Measurements from ENCODE around the gene ITCH. TPM values are rescaled to one million over a fixed set of nuclear protein-coding genes. Genes with fewer than 3 reads are reported as not detected.

ITCH gene
- total and polyA plus RNA-seq, 9 of the 15 experiments (the other 6 are each of a cell fraction or from before 2014, with no cell fraction given) = 7.5 to 53.0 (median 22.9) TPM

GRCh38 chr20:34557936-34558319 lies 194.9 kb downstream of the ITCH start (continued):
- no peak for TF ChIP-seq GMEB1 (CRISPR knock-in tag; IDR thresholded peaks at IDR 0.05)
- TF ChIP-seq KAT7 (CRISPR knock-in tag; IDR thresholded peaks at IDR 0.05; ENCODE audit: borderline replicate concordance) = no peak
- no peak for TF ChIP-seq DIDO1 (tag; IDR thresholded peaks at IDR 0.05; ENCODE audit: low read depth)
- TF ChIP-seq POU5F1 (IDR thresholded peaks at IDR 0.05; ENCODE audit: borderline replicate concordance, low read depth, low read length, partially characterized antibody) = no peak

DNA sequence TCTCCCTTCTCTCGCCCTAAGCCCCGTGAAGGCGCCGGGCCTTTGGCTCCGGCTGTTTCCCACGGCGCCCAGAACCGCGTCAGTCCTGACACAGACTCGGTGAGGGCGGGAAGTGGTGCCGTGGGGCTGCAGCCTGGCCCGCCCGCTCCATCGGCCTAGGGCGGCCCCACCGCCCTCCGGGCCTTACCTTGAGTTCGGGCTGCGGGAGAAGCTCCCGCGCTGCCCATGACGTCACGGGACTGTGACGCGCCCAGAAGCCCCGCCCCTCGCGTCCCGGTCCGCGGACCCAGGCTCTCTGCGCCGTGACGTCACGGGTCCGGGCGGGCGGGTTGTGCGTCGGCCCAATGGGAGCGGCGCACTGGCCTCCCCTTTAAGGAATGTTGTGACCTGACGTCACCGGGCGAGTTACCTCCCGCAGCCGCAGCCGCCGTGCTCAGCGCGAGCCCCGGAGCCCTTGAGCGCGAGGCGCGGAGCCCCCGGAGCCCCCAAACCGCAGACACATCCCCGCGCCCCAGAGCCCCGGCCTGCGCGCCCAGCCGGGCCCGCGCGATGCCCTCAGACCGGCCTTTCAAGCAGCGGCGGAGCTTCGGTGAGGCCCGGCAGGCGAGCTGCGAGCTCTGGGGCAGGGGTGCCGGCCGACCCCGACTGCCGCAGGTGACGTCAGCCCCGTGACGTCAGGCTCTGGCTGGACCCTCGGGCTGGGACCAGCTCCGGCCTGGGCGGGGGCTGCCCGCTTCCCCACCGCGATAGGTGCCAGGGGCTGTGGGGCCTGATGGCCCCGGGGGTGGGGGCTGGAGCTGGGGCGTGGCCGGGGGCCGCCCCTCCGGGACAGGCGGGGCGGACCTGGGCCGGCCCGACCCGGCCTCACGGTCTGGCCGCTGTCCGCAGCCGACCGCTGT lies 195.5 kb downstream of the ITCH start, which contains the start of gene MAP1LC3A:
TSS of gene MAP1LC3A (plus strand) at position 399 of the 899 bp plus-strand sequence. CDS start at position 550, 151 bp downstream.
- Histone ChIP-seq H3K4me1 (replicated peaks in 1 of 2; ENCODE audit: control insufficient read depth in 2 of 2, insufficient read depth in 2 of 2, low read length in 2 of 2) (peaks cover 2 to 19% of the 10 kb centered on the region in 2 experiments; a peak in 3 of 5 replicates), H3K9ac (ENCODE audit: insufficient read depth in 1 of 2, low read depth in 2 of 2, low read length in 2 of 2) (peak within 1 kb of the TSS; percentile 46 to 87), H3K27ac (ENCODE audit: extremely low read depth, low read depth, low read length) (peak within 1 kb of the TSS; percentile 54; the same call in 2 of the 3 replicates), H3K27me3 (ENCODE audit: control insufficient read depth in 2 of 2, insufficient read depth in 2 of 2, low read length in 2 of 2) (no peaks in the 10 kb centered on the region), H4K20me1 (replicated peaks; ENCODE audit: control insufficient read depth, insufficient read depth, low read length) (no peaks in the 10 kb centered on the region), H3K4me2 (ENCODE audit: insufficient read depth, low read length) (peak within 1 kb of the TSS; percentile 46; the same call in 1 of the 2 replicates), H3K36me3 (ENCODE audit: control insufficient read depth, insufficient read depth, low read length) (peaks cover 11% of the 10 kb centered on the region; the same call in 1 of the 3 replicates), H3K9me1 (ENCODE audit: control insufficient read depth, insufficient read depth, low read length) (no peaks in the 10 kb centered on the region), H3K9me3 (replicated peaks; ENCODE audit: control insufficient read depth, insufficient read depth, low read depth, low read length) (no peaks in the 10 kb centered on the region), H3K79me2 (ENCODE audit: control insufficient read depth, insufficient read depth, low read length) (no peaks in the 10 kb centered on the region), H2AFZ (ENCODE audit: low read depth, low read length) (0 out of 2 replicates have a peak within 1 kb of the TSS, but pooled peaks have one; percentile 50), H3K4me3 (peak within 1 kb of the TSS; percentile 34)
- FAIRE-seq = no peak
- ChIA-PET CTCF (ENCODE audit: low intra/inter-chr PET ratio) (no interaction called here), POLR2A (interaction anchor here (0.7 to 1.2 kb wide), 2 partner anchors 10 to 17 kb away, joined by 6 to 7 read pairs; no protein-coding TSS in a partner anchor)
- in situ Hi-C loops (cut with MboI) = no loop called here
- intact Hi-C loops (cut with micrococcal nuclease) = no loop called here
- no TSS peak for BruUV-seq (replicated peaks)
- peak; percentile 70 for ATAC-seq
- WGBS (ENCODE audit: insufficient coverage, low coverage, missing lambda C conversion rate) = 79% methylated on average over 34 of the region's 103 CpGs
- DNase-seq (ENCODE audit: extremely low read depth in 1 of 4, low spot score in 3 of 4) = peak; percentile 57 to 68 (median 62)
- TF ChIP-seq E2F6 (IDR thresholded peaks at IDR 0.05; ENCODE audit: borderline replicate concordance in 1 of 2, extremely low read depth in 1 of 2, insufficient read depth in 1 of 2, insufficient read length in 1 of 2, low read depth in 1 of 2, low read length in 1 of 2, poor library complexity in 1 of 2, severe bottlenecking in 1 of 2) (peak in 1 of 2 experiments; percentile 35), HDAC3 (IDR thresholded peaks at IDR 0.05; ENCODE audit: borderline replicate concordance, partially characterized antibody) (no peak), CHD4 (IDR thresholded peaks at IDR 0.05; ENCODE audit: insufficient read depth, insufficient replicate concordance, low read depth, low read length, poor library complexity, severe bottlenecking) (no peak), CREB1 (IDR thresholded peaks at IDR 0.05) (peak; percentile 83), CREB1 (CRISPR knock-in tag; IDR thresholded peaks at IDR 0.05) (no peak), POLR2G (IDR thresholded peaks at IDR 0.05; ENCODE audit: low read depth, low read length) (peak; percentile 58), SMARCC2 (IDR thresholded peaks at IDR 0.05; ENCODE audit: low read depth) (no peak), XRCC5 (IDR thresholded peaks at IDR 0.05; ENCODE audit: low read depth, low read length) (no peak)
- TF ChIP-seq, protein P1, sequence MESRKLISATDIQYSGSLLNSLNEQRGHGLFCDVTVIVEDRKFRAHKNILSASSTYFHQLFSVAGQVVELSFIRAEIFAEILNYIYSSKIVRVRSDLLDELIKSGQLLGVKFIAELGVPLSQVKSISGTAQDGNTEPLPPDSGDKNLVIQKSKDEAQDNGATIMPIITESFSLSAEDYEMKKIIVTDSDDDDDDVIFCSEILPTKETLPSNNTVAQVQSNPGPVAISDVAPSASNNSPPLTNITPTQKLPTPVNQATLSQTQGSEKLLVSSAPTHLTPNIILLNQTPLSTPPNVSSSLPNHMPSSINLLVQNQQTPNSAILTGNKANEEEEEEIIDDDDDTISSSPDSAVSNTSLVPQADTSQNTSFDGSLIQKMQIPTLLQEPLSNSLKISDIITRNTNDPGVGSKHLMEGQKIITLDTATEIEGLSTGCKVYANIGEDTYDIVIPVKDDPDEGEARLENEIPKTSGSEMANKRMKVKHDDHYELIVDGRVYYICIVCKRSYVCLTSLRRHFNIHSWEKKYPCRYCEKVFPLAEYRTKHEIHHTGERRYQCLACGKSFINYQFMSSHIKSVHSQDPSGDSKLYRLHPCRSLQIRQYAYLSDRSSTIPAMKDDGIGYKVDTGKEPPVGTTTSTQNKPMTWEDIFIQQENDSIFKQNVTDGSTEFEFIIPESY (CRISPR knock-in tag; IDR thresholded peaks at IDR 0.05) = peak; percentile 62; the same call in 1 of the 2 replicates
